ENCODE data around the gene CARS1.
A peak's percentile ranks its signal among the peaks of the same experiment; 100 is the strongest.

Gene CARS1

GRCh38 chr11:2994336-2994730 lies 62.9 kb downstream of the CARS1 start:
- DNase-seq (ENCODE audit: low read depth in 1 of 2, low spot score in 1 of 2): no peak

- DNase-seq (ENCODE audit: low read depth in 1 of 2, low spot score in 1 of 2): no peak
These were observed 64.3 kb downstream of the CARS1 start for GRCh38 chr11:2992997-2993325.

GRCh38 chr11:2992234-2992996 lies 64.8 kb downstream of the CARS1 start, which contains the start of gene NAP1L4:
NAP1L4 (minus strand) TSS chr11:2992329; CDS start chr11:2979220, 13,109 bp downstream.
- peak; percentile 90 to 93 for DNase-seq (ENCODE audit: low read depth in 1 of 2, low spot score in 1 of 2)

- peak in 1 of 2 donors; percentile 38 for DNase-seq (ENCODE audit: low read depth in 1 of 2, low spot score in 1 of 2)
These were observed 65.6 kb downstream of the CARS1 start for GRCh38 chr11:2991452-2992233.

- no peak for DNase-seq (ENCODE audit: low read depth in 1 of 2, low spot score in 1 of 2)
These were observed 66.4 kb downstream of the CARS1 start for GRCh38 chr11:2990617-2991451.

GRCh38 chr11:2989551-2989950 lies 67.7 kb downstream of the CARS1 start:
- no peak for DNase-seq (ENCODE audit: low read depth in 1 of 2, low spot score in 1 of 2)

- no peak for DNase-seq (ENCODE audit: low read depth in 1 of 2, low spot score in 1 of 2)
These were observed 68.2 kb downstream of the CARS1 start for GRCh38 chr11:2989006-2989405.

- peak; percentile 19 to 25 for DNase-seq (ENCODE audit: low read depth in 1 of 2, low spot score in 1 of 2)
These were observed 69.1 kb downstream of the CARS1 start for GRCh38 chr11:2987881-2988861.

- DNase-seq (ENCODE audit: low read depth in 1 of 2, low spot score in 1 of 2): no peak
These were observed 73.3 kb downstream of the CARS1 start for GRCh38 chr11:2983908-2984307.

GRCh38 chr11:2982214-2982613 lies 75.0 kb downstream of the CARS1 start:
- no peak for DNase-seq (ENCODE audit: low read depth in 1 of 2, low spot score in 1 of 2)

GRCh38 chr11:2981130-2981529 lies 76.1 kb downstream of the CARS1 start:
- DNase-seq (ENCODE audit: low read depth in 1 of 2, low spot score in 1 of 2): no peak

GRCh38 chr11:2980168-2980840 lies 76.9 kb downstream of the CARS1 start:
- DNase-seq (ENCODE audit: low read depth in 1 of 2, low spot score in 1 of 2): no peak

GRCh38 chr11:2977113-2977512 lies 80.1 kb downstream of the CARS1 start:
- DNase-seq (ENCODE audit: low read depth in 1 of 2, low spot score in 1 of 2): no peak

GRCh38 chr11:2976294-2977063 lies 80.7 kb downstream of the CARS1 start:
- no peak for DNase-seq (ENCODE audit: low read depth in 1 of 2, low spot score in 1 of 2)

GRCh38 chr11:2975594-2975993 lies 81.6 kb downstream of the CARS1 start:
- no peak for DNase-seq (ENCODE audit: low read depth in 1 of 2, low spot score in 1 of 2)

GRCh38 chr11:2974272-2974671 lies 83.0 kb downstream of the CARS1 start:
- DNase-seq (ENCODE audit: low read depth in 1 of 2, low spot score in 1 of 2): no peak

- no peak for DNase-seq (ENCODE audit: low read depth in 1 of 2, low spot score in 1 of 2)
These were observed 88.8 kb downstream of the CARS1 start for GRCh38 chr11:2968341-2968900.

- no peak for DNase-seq (ENCODE audit: low read depth in 1 of 2, low spot score in 1 of 2)
These were observed 92.4 kb downstream of the CARS1 start for GRCh38 chr11:2964782-2965181.

GRCh38 chr11:2963761-2964160 lies 93.5 kb downstream of the CARS1 start:
- DNase-seq (ENCODE audit: low read depth in 1 of 2, low spot score in 1 of 2): no peak
